H1 (cell line): Measurements from ENCODE around the gene INA. TPM values are rescaled to one million over a fixed set of nuclear protein-coding genes. Genes with fewer than 3 reads are reported as not detected.

ENCODE experiments used
- CTCF ChIA-PET: fragments of 300-600 bp; sonication (Branson Sonifier 250); formaldehyde crosslinking; loops from one replicate; lab custom pipeline; 2021; ENCODE audit not compliant: partially characterized antibody; lab: Charles Lee
- POLR2A ChIA-PET: fragments of 300-600 bp; sonication (Branson Sonifier 250); formaldehyde crosslinking; loops from one replicate; lab custom pipeline; 2021; ENCODE audit warnings: inconsistent platforms; ENCODE audit not compliant: partially characterized antibody; lab: Charles Lee
- DNase-seq, 2 experiments: peaks; one replicate each; pipeline versions ENCODE4 v3.0.0 to v3.0.0-alpha.2; 2010 to 2022; ENCODE audit warnings: low spot score in 2 of 2, low read depth in 1 of 2, mixed read lengths in 1 of 2
- FAIRE-seq: peaks from 2 replicates; lab custom pipeline; 2011; peaks lifted over from hg19 to GRCh38; lab: Jason Lieb, UNC
- H2AFZ ChIP-seq: 2 replicates; pipeline ENCODE4 v1.8.1; 2012; ENCODE audit warnings: low read length, inconsistent platforms
- H2AK5ac ChIP-seq: 2 replicates; pipeline ENCODE4 v1.6.1; 2013; ENCODE audit warnings: low read depth, low read length
- H2BK120ac ChIP-seq: replicated peaks from 2 replicates; pipeline ENCODE3; 2013; ENCODE audit warnings: low read depth, low read length, inconsistent platforms
- H2BK12ac ChIP-seq: 2 replicates; pipeline ENCODE4 v1.6.1; 2013; ENCODE audit warnings: low read depth, low read length
- H2BK15ac ChIP-seq: 2 replicates; pipeline ENCODE4 v1.6.1; 2013; ENCODE audit warnings: low read length
- H2BK20ac ChIP-seq: 2 replicates; pipeline ENCODE4 v1.6.1; 2013; ENCODE audit warnings: low read length
- H2BK5ac ChIP-seq: 2 replicates; pipeline ENCODE4 v1.6.1; 2013; ENCODE audit warnings: low read depth, low read length
- H3K14ac ChIP-seq: 2 replicates; pipeline ENCODE4 v1.6.1; 2013; ENCODE audit warnings: inconsistent platforms; ENCODE audit not compliant: insufficient read length
- H3K18ac ChIP-seq: 2 replicates; pipeline ENCODE4 v1.6.1; 2013; ENCODE audit warnings: low read length; ENCODE audit errors: extremely low read depth
- H3K23ac ChIP-seq: 2 replicates; pipeline ENCODE4 v1.6.1; 2013; ENCODE audit warnings: inconsistent platforms; ENCODE audit not compliant: insufficient read length
- H3K23me2 ChIP-seq: 2 replicates; pipeline ENCODE4 v1.6.1; 2013; ENCODE audit warnings: low read depth, low read length
- H3K27ac ChIP-seq: 2 replicates; pipeline ENCODE4 v1.6.1; 2011; ENCODE audit warnings: low read depth, low read length, inconsistent platforms
- H3K27me3 ChIP-seq, 4 experiments: replicated peaks in 1 of 4; 1 replicate in 1 of 4; 2 replicates in 3 of 4; pipeline versions ENCODE4 v1.6.1 to v1.8.1; 2011 to 2013; ENCODE audit warnings: low read length in 3 of 4, mild to moderate bottlenecking in 3 of 4, inconsistent platforms in 2 of 4, mixed read lengths in 2 of 4, moderate library complexity in 1 of 4; ENCODE audit not compliant: control insufficient read depth in 3 of 4, insufficient read depth in 3 of 4; ENCODE audit errors: extremely low read depth in 1 of 4
- H3K36me3 ChIP-seq, 4 experiments: 2 replicates each; pipeline versions ENCODE4 v1.6.1 to v1.8.1; 2011 to 2013; ENCODE audit warnings: mild to moderate bottlenecking in 4 of 4, low read length in 3 of 4, moderate library complexity in 2 of 4, control low read depth in 1 of 4, inconsistent platforms in 1 of 4; ENCODE audit not compliant: insufficient read depth in 4 of 4, control insufficient read depth in 2 of 4
- H3K4ac ChIP-seq: replicated peaks from 2 replicates; pipeline ENCODE3; 2013; ENCODE audit warnings: low read length, low read depth, mixed read lengths, inconsistent platforms; ENCODE audit not compliant: insufficient read length
- H3K4me1 ChIP-seq, 4 experiments: replicated peaks in 1 of 4; 1 replicate in 1 of 4; 2 replicates in 3 of 4; pipeline versions ENCODE4 v1.6.1 to v1.8.1; 2011 to 2013; ENCODE audit warnings: low read length in 3 of 4, inconsistent platforms in 2 of 4, mixed read lengths in 1 of 4; ENCODE audit not compliant: insufficient read depth in 4 of 4, control insufficient read depth in 3 of 4
- H3K4me2 ChIP-seq, 2 experiments: 2 replicates each; pipeline versions ENCODE4 v1.6.1 to v1.8.1; 2011 to 2013; ENCODE audit warnings: low read depth in 2 of 2, low read length in 2 of 2, control low read depth in 1 of 2, inconsistent platforms in 1 of 2, mild to moderate bottlenecking in 1 of 2; ENCODE audit not compliant: insufficient read depth in 1 of 2
- H3K4me3 ChIP-seq, 4 experiments: fragments of 200-600, 300-600 bp in 1 of 4; sonication (generic), shearing (Covaris generic), sonication (Bioruptor Twin) in 1 of 4; 2 replicates each; pipeline versions ENCODE4 v1.5.1 to v1.8.1; 2011 to 2016; ENCODE audit warnings: low read length in 4 of 4, low read depth in 3 of 4, control low read depth in 2 of 4, inconsistent platforms in 2 of 4, mild to moderate bottlenecking in 2 of 4, mixed read lengths in 1 of 4, moderate library complexity in 1 of 4; ENCODE audit not compliant: insufficient read depth in 2 of 4; ENCODE audit errors: extremely low read depth in 1 of 4
- H3K56ac ChIP-seq: replicated peaks from 2 replicates; pipeline ENCODE3; 2013; ENCODE audit warnings: low read depth, mild to moderate bottlenecking, mixed read lengths, low read length, inconsistent platforms; ENCODE audit not compliant: insufficient read length
- H3K79me1 ChIP-seq: 2 replicates; pipeline ENCODE4 v1.6.1; 2013; ENCODE audit warnings: low read depth, low read length, control low read depth
- H3K79me2 ChIP-seq, 2 experiments: 2 replicates each; pipeline versions ENCODE4 v1.6.1 to v1.8.1; 2012 to 2013; ENCODE audit warnings: low read length in 2 of 2, mild to moderate bottlenecking in 2 of 2, inconsistent platforms in 1 of 2; ENCODE audit not compliant: insufficient read depth in 2 of 2, control insufficient read depth in 1 of 2
- H3K9ac ChIP-seq, 4 experiments: replicated peaks in 1 of 4; 1 replicate in 1 of 4; 2 replicates in 3 of 4; pipeline versions ENCODE4 v1.6.1 to v1.8.1; 2011 to 2013; ENCODE audit warnings: low read depth in 3 of 4, low read length in 3 of 4, control low read depth in 2 of 4, mild to moderate bottlenecking in 2 of 4, moderate library complexity in 2 of 4, inconsistent platforms in 1 of 4; ENCODE audit errors: extremely low read depth in 1 of 4
- H3K9me3 ChIP-seq, 2 experiments: 2 replicates each; pipeline versions ENCODE4 v1.6.1 to v1.8.1; 2012 to 2013; ENCODE audit warnings: mild to moderate bottlenecking in 2 of 2, moderate library complexity in 2 of 2, control low read depth in 1 of 2, inconsistent platforms in 1 of 2, low read depth in 1 of 2, low read length in 1 of 2, mixed read lengths in 1 of 2; ENCODE audit not compliant: insufficient read depth in 2 of 2
- H4K20me1 ChIP-seq, 2 experiments: replicated peaks in 1 of 2; 2 replicates each; pipeline versions ENCODE3 to v1.8.1; 2011 to 2013; ENCODE audit warnings: inconsistent platforms in 2 of 2, low read length in 2 of 2, mild to moderate bottlenecking in 1 of 2; ENCODE audit not compliant: insufficient read depth in 2 of 2, control insufficient read depth in 1 of 2
- H4K5ac ChIP-seq: 2 replicates; pipeline ENCODE4 v1.6.1; 2013; ENCODE audit warnings: low read length, low read depth, mixed read lengths, inconsistent platforms; ENCODE audit not compliant: insufficient read length
- H4K8ac ChIP-seq: 2 replicates; pipeline ENCODE4 v1.8.0; 2013; ENCODE audit warnings: mild to moderate bottlenecking, moderate library complexity, low read length, inconsistent platforms; ENCODE audit not compliant: insufficient read depth; ENCODE audit errors: extremely low read depth
- H4K91ac ChIP-seq: replicated peaks from 2 replicates; pipeline ENCODE3; 2013; ENCODE audit warnings: low read length, mixed read lengths, inconsistent platforms; ENCODE audit not compliant: insufficient read length
- EGR1 ChIP-seq: IDR thresholded peaks from 2 replicates; pipeline ENCODE4 v1.6.1; 2011; ENCODE audit warnings: low read depth, low read length, borderline replicate concordance
- MAFK ChIP-seq: IDR thresholded peaks from 2 replicates; pipeline ENCODE4 v1.6.1; 2012; ENCODE audit warnings: low read depth, mild to moderate bottlenecking, improper control_type of control experiment, low read length
- RBBP5 ChIP-seq: IDR thresholded peaks from 2 replicates; pipeline ENCODE4 v1.7.1; 2012; ENCODE audit warnings: low read depth, mild to moderate bottlenecking, inconsistent platforms, low read length, moderate library complexity, borderline replicate concordance
- SUZ12 ChIP-seq: fragments of 200-600 bp; sonication (generic); IDR thresholded peaks from 2 replicates; pipeline ENCODE4 v1.6.1; 2012; ENCODE audit warnings: mild to moderate bottlenecking, inconsistent platforms, low read length, moderate library complexity, mixed read lengths
- TCF12 ChIP-seq: IDR thresholded peaks from 2 replicates; pipeline ENCODE4 v1.6.1; 2011; ENCODE audit warnings: low read depth, mild to moderate bottlenecking, low read length
- WGBS, 2 experiments: shearing (Covaris generic) in 1 of 2; methylation state at CpG; one replicate each; pipeline versions ENCODE4 v1.1.6 to v1.1.7; 2013 to 2015; ENCODE audit warnings: low lambda C conversion rate in 2 of 2, mixed read lengths in 2 of 2, inconsistent platforms in 1 of 2, low coverage in 1 of 2, missing lambda C conversion rate in 1 of 2; ENCODE audit not compliant: insufficient replicate concordance in 2 of 2, insufficient coverage in 1 of 2, insufficient read length in 1 of 2; ENCODE audit errors: extremely low coverage in 1 of 2, missing lambda C conversion rate in 1 of 2; 5-methylcytosine and 5-hydroxymethylcytosine counted together
- polyA plus RNA-seq, 7 experiments: library from polyadenylated mRNA; depleted of rRNA in 3 of 7; stranded (reverse) in 5 of 7; unstranded in 2 of 7; fragments of >200 nt in 5 of 7; fragments of 200-250 nt in 2 of 7; gene quantifications; 1 replicate in 5 of 7; 2 replicates in 1 of 7; 4 replicates in 1 of 7; pipeline versions ENCODE4 v1.2.1 to v1.2.3, GENCODE V29; 2011 to 2013; ENCODE audit warnings: missing spikeins in 2 of 7, mixed read lengths in 2 of 7
- total RNA-seq: library from RNA; stranded (reverse); fragmentation: NEBNext Ultra II Directional; extraction: Animal tissue kit (Norgen Biotek cat#: 25700); gene quantifications from 2 replicates; pipeline ENCODE4 v1.2.1, GENCODE V29; 2021

INA gene
- total and polyA plus RNA-seq, 2 of the 8 experiments (the other 6 are each of a cell fraction or from before 2014, with no cell fraction given), result 17.1 to 18.1 TPM

- H2BK20ac ChIP-seq, result no peak overlapping the region
- WGBS, 2 experiments, result 92% methylated on average over 5 of the region's 5 CpGs; no CpG with 5 or more reads in 1 of the 2 experiments
- no peak overlapping the region for H2AK5ac ChIP-seq
- H3K23me2 ChIP-seq, result no peaks in the 10 kb centered on the region
- H3K36me3 ChIP-seq, result no peaks in the 10 kb centered on the region
- H3K27ac ChIP-seq, result no peak overlapping the region
- H3K4ac ChIP-seq, result no peak overlapping the region
- H3K4me3 ChIP-seq, result no peak overlapping the region
- H3K56ac ChIP-seq, result no peak overlapping the region
- CTCF ChIA-PET, result interaction anchor here (0.6 to 1.4 kb wide), 4 partner anchors 13 to 143 kb away, joined by 3 to 6 read pairs (median 4); no protein-coding TSS in a partner anchor
- H2AFZ ChIP-seq, result no peak overlapping the region
- no peak overlapping the region for H3K4me2 ChIP-seq
- H3K18ac ChIP-seq, result no peak overlapping the region
- no peak overlapping the region for H2BK5ac ChIP-seq
- H4K5ac ChIP-seq, result no peak overlapping the region
- peaks cover 7 to 14% of the 10 kb centered on the region in 2 experiments; a peak in 3 of 4 replicates for H3K9me3 ChIP-seq
- no peak overlapping the region for H2BK12ac ChIP-seq
- no peak for DNase-seq
- FAIRE-seq, result no peak
- H4K8ac ChIP-seq, result no peak overlapping the region; the same call in 1 of the 2 replicates
- H2BK120ac ChIP-seq, result no peak overlapping the region
- no peak overlapping the region for H3K14ac ChIP-seq
- H3K79me2 ChIP-seq, result no peaks in the 10 kb centered on the region
- no peak overlapping the region for H3K23ac ChIP-seq
- H4K91ac ChIP-seq, result no peak overlapping the region
- no peak for TF ChIP-seq RBBP5
- no peak for TF ChIP-seq SUZ12
- no peak for TF ChIP-seq MAFK
- TF ChIP-seq EGR1, result no peak
- no peak for TF ChIP-seq TCF12
- H2BK15ac ChIP-seq, result no peak overlapping the region
- no peak overlapping the region for H3K9ac ChIP-seq
- POLR2A ChIA-PET, result no interaction called here
- H3K27me3 ChIP-seq, result peaks cover 0 to 1% (median 0%) of the 10 kb centered on the region in 4 experiments; a peak in 2 of 7 replicates
- no peaks in the 10 kb centered on the region for H3K79me1 ChIP-seq
- no peaks in the 10 kb centered on the region for H4K20me1 ChIP-seq
- H3K4me1 ChIP-seq, result no peaks in the 10 kb centered on the region
These were observed 16.9 kb upstream of the INA start for GRCh38 chr10:103259989-103260388.
